NT2/D1 (cell line): Measurements from ENCODE around the gene ZNF618.

Experiments used
- DNase-seq: peaks from one replicate; pipeline ENCODE4 v3.0.0-alpha.2; 2011; ENCODE audit warnings: low read depth, low spot score
- H3K27me3 ChIP-seq: 2 replicates; pipeline ENCODE4 v1.6.0; 2011; ENCODE audit warnings: mild to moderate bottlenecking; ENCODE audit not compliant: insufficient read length, insufficient read depth
- H3K36me3 ChIP-seq: 2 replicates; pipeline ENCODE4 v1.6.1; 2011; ENCODE audit warnings: mild to moderate bottlenecking, low read length, mixed read lengths; ENCODE audit not compliant: insufficient read depth, insufficient read length
- H3K4me1 ChIP-seq: 2 replicates; pipeline ENCODE4 v1.5.1; 2011; ENCODE audit not compliant: insufficient read depth, insufficient read length
- H3K4me3 ChIP-seq: 2 replicates; pipeline ENCODE4 v1.5.1; 2011; ENCODE audit warnings: low read depth; ENCODE audit not compliant: insufficient read length
- H3K9ac ChIP-seq: 2 replicates; pipeline ENCODE4 v1.6.0; 2011; ENCODE audit warnings: low read depth; ENCODE audit not compliant: insufficient read length
- H3K9me3 ChIP-seq: 2 replicates; pipeline ENCODE4 v1.5.1; 2011; ENCODE audit warnings: mild to moderate bottlenecking, low read length; ENCODE audit not compliant: insufficient read depth
- SUZ12 ChIP-seq: IDR thresholded peaks from 2 replicates; pipeline ENCODE4 v1.6.1; 2011; ENCODE audit not compliant: insufficient read length, insufficient read depth; ENCODE audit errors: extremely low read depth
- YY1 ChIP-seq: IDR thresholded peaks from 2 replicates; pipeline ENCODE4 v1.6.1; 2011; ENCODE audit not compliant: insufficient read length, insufficient read depth
- ZNF274 ChIP-seq: IDR thresholded peaks from 2 replicates; pipeline ENCODE4 v1.6.1; 2011; ENCODE audit warnings: mild to moderate bottlenecking, low read depth, low read length

The ZNF618 gene

GRCh38 chr9:114065304-114065703 lies 189.2 kb downstream of the ZNF618 start:
- TF ChIP-seq YY1 = no peak
- no peak for TF ChIP-seq ZNF274
- TF ChIP-seq SUZ12 = no peak
- H3K9me3 ChIP-seq = no peaks in the 10 kb centered on the region
- no peak for DNase-seq
- no peaks in the 10 kb centered on the region for H3K27me3 ChIP-seq
- H3K4me3 ChIP-seq = no peak overlapping the region
- H3K4me1 ChIP-seq = no peaks in the 10 kb centered on the region
- no peaks in the 10 kb centered on the region for H3K36me3 ChIP-seq
- H3K9ac ChIP-seq = no peak overlapping the region

GRCh38 chr9:114069476-114070187 lies 193.5 kb downstream of the ZNF618 start:
- DNase-seq = no peak
- Histone ChIP-seq H3K4me1 (peaks cover 2% of the 10 kb centered on the region), H3K4me3 (no peak overlapping the region), H3K27me3 (peaks cover 7% of the 10 kb centered on the region), H3K9me3 (no peaks in the 10 kb centered on the region), H3K9ac (no peak overlapping the region), H3K36me3 (no peaks in the 10 kb centered on the region)
- no peak for TF ChIP-seq YY1
- no peak for TF ChIP-seq SUZ12
- no peak for TF ChIP-seq ZNF274

GRCh38 chr9:114070188-114071103 lies 194.3 kb downstream of the ZNF618 start:
- Histone ChIP-seq H3K27me3 (peaks cover 16% of the 10 kb centered on the region), H3K36me3 (no peaks in the 10 kb centered on the region), H3K9me3 (no peaks in the 10 kb centered on the region), H3K4me1 (peaks cover 2% of the 10 kb centered on the region), H3K4me3 (no peak overlapping the region), H3K9ac (no peak overlapping the region)
- no peak for DNase-seq
- TF ChIP-seq ZNF274 = no peak
- TF ChIP-seq SUZ12 = no peak

GRCh38 chr9:114071197-114071795 lies 195.2 kb downstream of the ZNF618 start:
- H3K36me3 ChIP-seq = no peaks in the 10 kb centered on the region
- H3K9ac ChIP-seq = no peak overlapping the region
- H3K27me3 ChIP-seq = peaks cover 23% of the 10 kb centered on the region
- TF ChIP-seq YY1 (no peak), ZNF274 (no peak), SUZ12 (no peak)
- no peak overlapping the region for H3K4me3 ChIP-seq
- no peak for DNase-seq
- peaks cover 6% of the 10 kb centered on the region for H3K4me1 ChIP-seq
- H3K9me3 ChIP-seq = no peaks in the 10 kb centered on the region

GRCh38 chr9:114072184-114073140 lies 196.4 kb downstream of the ZNF618 start:
- H3K9me3 ChIP-seq = no peaks in the 10 kb centered on the region
- H3K36me3 ChIP-seq = no peaks in the 10 kb centered on the region
- TF ChIP-seq YY1 (no peak), ZNF274 (no peak), SUZ12 (no peak)
- peaks cover 6% of the 10 kb centered on the region for H3K4me1 ChIP-seq
- H3K9ac ChIP-seq = no peak overlapping the region
- peaks cover 31% of the 10 kb centered on the region for H3K27me3 ChIP-seq
- no peak overlapping the region for H3K4me3 ChIP-seq
- DNase-seq = peak; percentile 11

- H3K4me3 ChIP-seq = no peak overlapping the region
- no peaks in the 10 kb centered on the region for H3K9me3 ChIP-seq
- peaks cover 40% of the 10 kb centered on the region for H3K27me3 ChIP-seq
- peaks cover 9% of the 10 kb centered on the region for H3K4me1 ChIP-seq
- no peak for DNase-seq
- TF ChIP-seq ZNF274 (no peak), YY1 (no peak)
- no peaks in the 10 kb centered on the region for H3K36me3 ChIP-seq
- no peak overlapping the region for H3K9ac ChIP-seq
These were observed 199.5 kb downstream of the ZNF618 start for GRCh38 chr9:114075602-114076001.
